Activated T-helper 1 cell treated with anti-CD3 and anti-CD28 coated beads, Interleukin-12 subunit alpha, Interleukin-12 subunit beta, Interleukin-2, Interleukin-4 antibody, amounts not matched to agents 30 ng/mL and 10 ng/mL and 1 ng/mL, durations not matched to agents 14 hours and 24 hours and 36 hours (primary cell): ENCODE measurements around the gene ALDH1B1. TPM values are rescaled to one million over a fixed set of nuclear protein-coding genes. Genes with fewer than 3 reads are reported as not detected.

Experiments
- DNase-seq: peaks from one replicate; pipeline ENCODE4 v3.0.0; 2021; ENCODE audit warnings: low spot score
- H3K27ac Mint-ChIP-seq: one replicate; pipeline ENCODE4 v1.8.0; 2021; ENCODE audit warnings: mild to moderate bottlenecking, mixed read lengths
- H3K27me3 Mint-ChIP-seq: one replicate; pipeline ENCODE4 v1.8.0; 2022; ENCODE audit warnings: mild to moderate bottlenecking, moderate library complexity, mixed read lengths; ENCODE audit not compliant: insufficient read depth
- H3K36me3 Mint-ChIP-seq: one replicate; pipeline ENCODE4 v1.8.0; 2021; ENCODE audit warnings: low read depth, mixed read lengths
- H3K4me1 Mint-ChIP-seq: one replicate; pipeline ENCODE4 v1.8.0; 2021; ENCODE audit warnings: low read depth, mixed read lengths
- H3K4me3 Mint-ChIP-seq: one replicate; pipeline ENCODE4 v1.8.0; 2021; ENCODE audit warnings: mild to moderate bottlenecking, moderate library complexity, mixed read lengths
- H3K9me3 Mint-ChIP-seq: one replicate; pipeline ENCODE4 v1.8.0; 2021; ENCODE audit warnings: mixed read lengths
- intact Hi-C: fragments of 100-400 bp; cut with micrococcal nuclease; formaldehyde crosslinking; loops from one replicate; pipeline ENCODE4 v1.15.1; 2024
- total RNA-seq: library from RNA; stranded (reverse); gene quantifications from 2 replicates; pipeline ENCODE4 v1.2.3, GENCODE V29; 2022

The ALDH1B1 gene
- total RNA-seq, 1 donor from 2014 or later: 31.4 TPM

GRCh38 chr9:38432922-38433510 lies 40.5 kb downstream of the ALDH1B1 start:
- intact Hi-C loops: loop anchor here (5.0 kb wide), 1 partner anchor 521 kb away; no protein-coding TSS in a partner anchor
- H3K4me3 Mint-ChIP-seq: no peak overlapping the region
- H3K27me3 Mint-ChIP-seq: peaks cover under 1% of the 10 kb centered on the region
- no peaks in the 10 kb centered on the region for H3K4me1 Mint-ChIP-seq
- no peaks in the 10 kb centered on the region for H3K36me3 Mint-ChIP-seq
- no peaks in the 10 kb centered on the region for H3K9me3 Mint-ChIP-seq
- no peak for DNase-seq
- no peak overlapping the region for H3K27ac Mint-ChIP-seq

GRCh38 chr9:38434365-38434764 lies 41.9 kb downstream of the ALDH1B1 start:
- H3K27ac Mint-ChIP-seq: no peak overlapping the region
- no peak overlapping the region for H3K4me3 Mint-ChIP-seq
- no peaks in the 10 kb centered on the region for H3K4me1 Mint-ChIP-seq
- no peak for DNase-seq
- intact Hi-C loops: loop anchor here (5.0 kb wide), 1 partner anchor 522 kb away; no protein-coding TSS in a partner anchor
- H3K36me3 Mint-ChIP-seq: no peaks in the 10 kb centered on the region
- no peaks in the 10 kb centered on the region for H3K9me3 Mint-ChIP-seq
- H3K27me3 Mint-ChIP-seq: no peaks in the 10 kb centered on the region

GRCh38 chr9:38434853-38435252 lies 42.4 kb downstream of the ALDH1B1 start:
- Mint-ChIP-seq H3K4me3 (no peak overlapping the region), H3K36me3 (no peaks in the 10 kb centered on the region), H3K27me3 (no peaks in the 10 kb centered on the region), H3K9me3 (no peaks in the 10 kb centered on the region), H3K4me1 (no peaks in the 10 kb centered on the region), H3K27ac (no peak overlapping the region)
- no peak for DNase-seq
- intact Hi-C loops: loop anchor here (5.0 kb wide), 1 partner anchor 523 kb away; no protein-coding TSS in a partner anchor

GRCh38 chr9:38435521-38435920 lies 43.0 kb downstream of the ALDH1B1 start:
- no peaks in the 10 kb centered on the region for H3K27me3 Mint-ChIP-seq
- no peaks in the 10 kb centered on the region for H3K9me3 Mint-ChIP-seq
- H3K4me3 Mint-ChIP-seq: no peak overlapping the region
- no peak overlapping the region for H3K27ac Mint-ChIP-seq
- DNase-seq: no peak
- H3K36me3 Mint-ChIP-seq: no peaks in the 10 kb centered on the region
- intact Hi-C loops: no loop called here
- no peaks in the 10 kb centered on the region for H3K4me1 Mint-ChIP-seq

- Mint-ChIP-seq H3K27ac (no peak overlapping the region), H3K9me3 (no peaks in the 10 kb centered on the region), H3K36me3 (no peaks in the 10 kb centered on the region), H3K4me1 (no peaks in the 10 kb centered on the region), H3K27me3 (no peaks in the 10 kb centered on the region), H3K4me3 (no peak overlapping the region)
- no peak for DNase-seq
- intact Hi-C loops: no loop called here
These were observed 44.2 kb downstream of the ALDH1B1 start for GRCh38 chr9:38436708-38437107.

GRCh38 chr9:38437193-38437823 lies 44.8 kb downstream of the ALDH1B1 start:
- Mint-ChIP-seq H3K36me3 (no peaks in the 10 kb centered on the region), H3K27ac (no peak overlapping the region), H3K9me3 (no peaks in the 10 kb centered on the region), H3K4me1 (no peaks in the 10 kb centered on the region), H3K27me3 (no peaks in the 10 kb centered on the region), H3K4me3 (no peak overlapping the region)
- DNase-seq: no peak
- intact Hi-C loops: no loop called here

- Mint-ChIP-seq H3K9me3 (no peaks in the 10 kb centered on the region), H3K27me3 (no peaks in the 10 kb centered on the region), H3K36me3 (no peaks in the 10 kb centered on the region), H3K27ac (no peak overlapping the region), H3K4me3 (no peak overlapping the region), H3K4me1 (no peaks in the 10 kb centered on the region)
- no peak for DNase-seq
- intact Hi-C loops: no loop called here
These were observed 46.9 kb downstream of the ALDH1B1 start for GRCh38 chr9:38439291-38439915.

- no peak for DNase-seq
- intact Hi-C loops: no loop called here
- H3K4me3 Mint-ChIP-seq: no peak overlapping the region
- no peaks in the 10 kb centered on the region for H3K36me3 Mint-ChIP-seq
- H3K27ac Mint-ChIP-seq: no peak overlapping the region
- H3K4me1 Mint-ChIP-seq: no peaks in the 10 kb centered on the region
- no peaks in the 10 kb centered on the region for H3K9me3 Mint-ChIP-seq
- no peaks in the 10 kb centered on the region for H3K27me3 Mint-ChIP-seq
These were observed 47.4 kb downstream of the ALDH1B1 start for GRCh38 chr9:38439916-38440301.

- no peak for DNase-seq
- H3K27ac Mint-ChIP-seq: no peak overlapping the region
- H3K27me3 Mint-ChIP-seq: peaks cover under 1% of the 10 kb centered on the region
- H3K9me3 Mint-ChIP-seq: no peaks in the 10 kb centered on the region
- intact Hi-C loops: no loop called here
- H3K4me3 Mint-ChIP-seq: no peak overlapping the region
- H3K36me3 Mint-ChIP-seq: no peaks in the 10 kb centered on the region
- no peaks in the 10 kb centered on the region for H3K4me1 Mint-ChIP-seq
These were observed 48.0 kb downstream of the ALDH1B1 start for GRCh38 chr9:38440516-38440915.

GRCh38 chr9:38441347-38442085 lies 49.0 kb downstream of the ALDH1B1 start:
- Mint-ChIP-seq H3K4me3 (no peak overlapping the region), H3K27ac (no peak overlapping the region), H3K36me3 (no peaks in the 10 kb centered on the region), H3K9me3 (no peaks in the 10 kb centered on the region), H3K4me1 (no peaks in the 10 kb centered on the region), H3K27me3 (peaks cover 6% of the 10 kb centered on the region)
- no peak for DNase-seq
- intact Hi-C loops: no loop called here

- Mint-ChIP-seq H3K27me3 (peaks cover 6% of the 10 kb centered on the region), H3K27ac (no peak overlapping the region), H3K4me1 (no peaks in the 10 kb centered on the region), H3K36me3 (no peaks in the 10 kb centered on the region), H3K9me3 (no peaks in the 10 kb centered on the region), H3K4me3 (no peak overlapping the region)
- no peak for DNase-seq
- intact Hi-C loops: no loop called here
These were observed 50.1 kb downstream of the ALDH1B1 start for GRCh38 chr9:38442473-38443096.

GRCh38 chr9:38443181-38443580 lies 50.7 kb downstream of the ALDH1B1 start:
- H3K9me3 Mint-ChIP-seq: no peaks in the 10 kb centered on the region
- H3K27me3 Mint-ChIP-seq: peaks cover 8% of the 10 kb centered on the region
- DNase-seq: no peak
- no peak overlapping the region for H3K27ac Mint-ChIP-seq
- intact Hi-C loops: no loop called here
- H3K36me3 Mint-ChIP-seq: no peaks in the 10 kb centered on the region
- no peaks in the 10 kb centered on the region for H3K4me1 Mint-ChIP-seq
- no peak overlapping the region for H3K4me3 Mint-ChIP-seq
